ENCODE results near the gene TXLNA. TPM values are rescaled to one million over a fixed set of nuclear protein-coding genes. Genes with fewer than 3 reads are reported as not detected.
A peak's percentile ranks its signal among the peaks of the same experiment; 100 is the strongest.

The TXLNA gene
- total RNA-seq, 1 experiment from 2014 or later: 101 TPM

DNA sequence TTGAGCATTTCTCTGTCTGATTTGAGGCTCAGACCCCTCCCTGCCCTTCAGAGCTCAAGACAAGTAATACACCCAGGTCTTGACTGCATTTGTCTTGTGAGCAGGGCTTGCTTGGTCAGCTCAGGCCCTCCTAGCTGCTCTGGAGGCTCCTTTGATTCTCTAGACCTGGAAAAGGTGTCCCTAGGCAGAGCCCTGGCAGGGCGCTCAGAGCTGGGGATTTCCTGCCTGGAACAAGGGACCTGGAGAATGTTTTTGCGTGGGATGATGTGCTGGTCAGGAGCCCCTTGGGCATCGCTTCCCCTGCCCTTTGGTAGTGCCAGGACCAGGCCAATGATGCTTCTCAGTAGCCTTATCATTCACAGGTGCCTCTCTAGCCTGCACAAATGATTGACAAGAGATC lies 16.1 kb downstream of the TXLNA start:
- Histone ChIP-seq H3K9me3 (replicated peaks) (no peaks in the 10 kb centered on the region), H3K4me1 (replicated peaks) (peaks cover 7% of the 10 kb centered on the region), H3K36me3 (peaks cover 85% of the 10 kb centered on the region), H3K4me3 (no peak overlapping the region), H3K27me3 (replicated peaks) (no peaks in the 10 kb centered on the region), H3K27ac (no peak overlapping the region)
- no peak for DNase-seq (ENCODE audit: low read depth in 1 of 2, low spot score in 2 of 2)

GRCh38 chr1:32195972-32196823 lies 16.7 kb downstream of the TXLNA start:
- peaks cover 10% of the 10 kb centered on the region for H3K4me1 ChIP-seq (replicated peaks)
- no peak overlapping the region for H3K4me3 ChIP-seq
- H3K9me3 ChIP-seq (replicated peaks): no peaks in the 10 kb centered on the region
- H3K27me3 ChIP-seq (replicated peaks): no peaks in the 10 kb centered on the region
- no peak for DNase-seq (ENCODE audit: low read depth in 1 of 2, low spot score in 2 of 2)
- H3K27ac ChIP-seq: no peak overlapping the region
- peaks cover 79% of the 10 kb centered on the region for H3K36me3 ChIP-seq

DNA sequence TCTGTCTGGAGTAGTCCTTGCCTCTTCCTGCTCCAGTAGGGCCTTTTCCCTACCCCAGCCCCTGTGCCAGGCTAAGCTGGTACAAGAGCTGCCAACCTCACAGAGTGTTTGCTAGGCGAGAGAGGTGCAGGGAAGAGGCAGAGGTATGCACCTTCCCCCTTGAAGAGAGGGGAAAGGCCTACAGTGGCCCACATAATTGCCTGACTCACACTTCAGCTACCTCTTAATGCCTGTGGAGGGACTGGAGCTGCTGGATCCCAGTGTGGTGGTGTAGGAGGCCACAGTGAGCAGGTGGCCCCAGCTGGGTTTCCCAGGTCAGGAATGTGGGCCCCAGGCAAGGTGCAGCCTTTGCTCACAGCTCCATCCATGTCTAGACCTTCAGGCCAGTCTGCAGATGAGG lies 17.6 kb downstream of the TXLNA start:
- Histone ChIP-seq H3K4me1 (replicated peaks) (peaks cover 18% of the 10 kb centered on the region), H3K36me3 (peaks cover 70% of the 10 kb centered on the region), H3K9me3 (replicated peaks) (no peaks in the 10 kb centered on the region), H3K27ac (no peak overlapping the region), H3K27me3 (replicated peaks) (no peaks in the 10 kb centered on the region), H3K4me3 (no peak overlapping the region)
- no peak for DNase-seq (ENCODE audit: low read depth in 1 of 2, low spot score in 2 of 2)

- Histone ChIP-seq H3K27me3 (replicated peaks) (no peaks in the 10 kb centered on the region), H3K4me3 (no peak overlapping the region), H3K27ac (no peak overlapping the region), H3K9me3 (replicated peaks) (no peaks in the 10 kb centered on the region), H3K4me1 (replicated peaks) (peaks cover 18% of the 10 kb centered on the region), H3K36me3 (peaks cover 62% of the 10 kb centered on the region)
- DNase-seq (ENCODE audit: low read depth in 1 of 2, low spot score in 2 of 2): no peak
Measured at GRCh38 chr1:32197837-32198236, 18.4 kb downstream of the TXLNA start.

DNA sequence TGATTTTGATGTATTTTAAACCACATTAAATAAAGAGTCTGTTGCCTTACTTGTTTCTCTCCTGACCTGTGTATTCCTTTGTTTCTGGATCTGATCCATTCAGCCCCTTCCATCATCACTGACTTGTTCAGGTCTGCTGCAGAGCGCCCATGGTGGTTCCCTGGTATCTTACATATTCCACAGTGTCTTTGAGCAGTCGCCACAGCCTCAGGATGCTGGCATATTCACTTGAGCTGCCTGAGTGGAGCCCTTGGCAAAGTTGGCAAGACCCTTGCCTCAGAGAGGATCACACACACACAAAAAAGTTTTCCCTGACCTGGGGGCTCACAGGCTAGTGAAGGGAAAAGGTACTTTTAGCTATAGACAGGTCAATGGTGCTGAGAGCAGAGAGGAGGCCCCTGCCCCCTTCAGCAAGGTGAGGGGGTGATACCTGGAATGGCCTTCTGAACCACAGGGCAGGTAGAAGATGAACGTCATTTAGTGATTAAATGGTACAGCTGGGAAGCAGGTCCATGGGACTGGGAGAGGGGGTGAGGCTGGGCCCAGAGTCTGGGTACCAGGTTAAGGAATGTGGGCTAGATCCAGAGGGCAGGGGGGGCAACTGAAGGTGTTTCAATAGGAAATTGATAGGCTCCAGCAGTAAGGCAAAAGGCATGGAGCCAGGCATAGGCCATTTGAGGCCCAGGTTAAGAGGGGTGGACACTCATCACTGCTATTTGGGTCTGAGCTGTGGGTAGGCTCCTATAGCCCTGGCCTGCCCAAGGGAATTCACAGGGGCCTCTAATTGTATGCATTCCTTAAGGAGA lies 19.0 kb downstream of the TXLNA start:
- DNase-seq (ENCODE audit: low read depth in 1 of 2, low spot score in 2 of 2): no peak
- Histone ChIP-seq H3K9me3 (replicated peaks) (no peaks in the 10 kb centered on the region), H3K4me1 (replicated peaks) (peaks cover 18% of the 10 kb centered on the region), H3K4me3 (no peak overlapping the region), H3K36me3 (peaks cover 56% of the 10 kb centered on the region), H3K27me3 (replicated peaks) (no peaks in the 10 kb centered on the region), H3K27ac (no peak overlapping the region)

GRCh38 chr1:32199043-32199716 lies 19.7 kb downstream of the TXLNA start:
- Histone ChIP-seq H3K27ac (no peak overlapping the region), H3K27me3 (replicated peaks) (no peaks in the 10 kb centered on the region), H3K9me3 (replicated peaks) (no peaks in the 10 kb centered on the region), H3K4me1 (replicated peaks) (peaks cover 18% of the 10 kb centered on the region), H3K36me3 (peaks cover 49% of the 10 kb centered on the region), H3K4me3 (no peak overlapping the region)
- no peak for DNase-seq (ENCODE audit: low read depth in 1 of 2, low spot score in 2 of 2)

DNA sequence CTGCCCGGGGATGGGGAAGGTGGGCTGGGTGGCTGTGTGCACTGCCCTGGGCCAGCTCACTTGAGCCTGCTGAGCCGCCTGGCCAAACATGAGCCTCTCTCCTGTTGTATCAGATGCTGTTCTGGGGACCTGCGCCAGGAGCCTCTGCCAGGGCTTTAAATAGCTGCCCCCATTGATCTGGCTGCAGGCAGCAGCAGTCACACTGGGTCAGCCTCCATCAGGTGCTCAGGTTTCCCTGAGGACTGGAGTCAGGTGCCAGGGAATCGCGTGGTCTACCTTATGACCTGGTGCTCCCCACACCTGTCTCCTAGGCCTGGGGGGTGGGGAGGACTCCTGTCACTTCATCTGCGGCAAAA lies 20.2 kb downstream of the TXLNA start:
- DNase-seq (ENCODE audit: low read depth in 1 of 2, low spot score in 2 of 2): no peak
- Histone ChIP-seq H3K27me3 (replicated peaks) (no peaks in the 10 kb centered on the region), H3K4me1 (replicated peaks) (peaks cover 18% of the 10 kb centered on the region), H3K36me3 (peaks cover 44% of the 10 kb centered on the region), H3K27ac (no peak overlapping the region; the same call in 1 of the 2 replicates), H3K4me3 (peak overlapping the region; percentile 49; the same call in 1 of the 2 replicates), H3K9me3 (replicated peaks) (no peaks in the 10 kb centered on the region)

DNA sequence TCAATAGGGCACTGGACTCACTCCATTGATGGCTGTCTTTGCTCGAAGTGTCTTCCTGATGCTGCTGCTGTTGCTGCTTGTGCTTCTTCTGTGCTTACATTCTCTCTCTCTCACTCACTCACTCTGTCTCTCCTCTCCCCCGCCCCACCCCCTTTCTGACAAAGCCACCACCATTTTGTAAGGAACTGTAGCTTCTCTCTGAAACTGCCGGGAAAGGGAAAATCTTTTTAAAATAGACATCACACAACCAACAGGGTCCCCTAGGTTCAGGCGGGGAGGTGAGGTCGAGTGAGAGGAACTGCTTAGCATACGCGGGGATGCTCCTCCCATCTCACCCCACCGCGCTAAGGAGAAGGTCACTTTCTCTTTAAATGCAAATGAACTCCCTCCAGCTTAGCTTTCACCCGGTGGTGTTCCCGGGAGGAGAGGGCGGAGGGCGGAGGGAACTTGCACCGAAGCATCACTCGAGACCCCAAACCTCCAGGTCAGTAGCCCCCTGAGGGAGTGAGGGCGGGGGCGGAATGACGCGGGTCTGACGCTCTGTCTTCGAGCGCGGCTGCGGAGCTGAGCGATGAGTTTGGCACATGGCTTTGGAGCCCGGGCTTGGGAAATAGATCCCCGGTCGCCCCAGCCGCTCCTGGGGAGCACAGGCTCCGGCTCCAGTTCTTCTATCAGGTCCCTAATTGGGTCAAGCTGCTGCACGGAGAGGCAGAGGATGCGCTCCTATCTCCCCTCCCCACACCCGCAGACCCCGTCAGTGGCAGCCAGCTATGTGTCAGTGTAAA lies 20.9 kb downstream of the TXLNA start, which contains the start of gene CCDC28B:
Gene CCDC28B (plus strand): TSS at position 370 of the 785 bp plus-strand sequence. CDS start 1,341 bp downstream, outside the sequence.
- H3K4me1 ChIP-seq (replicated peaks): peaks cover 24% of the 10 kb centered on the region
- H3K36me3 ChIP-seq: peaks cover 36% of the 10 kb centered on the region
- peak; percentile 62 to 76 for DNase-seq (ENCODE audit: low read depth in 1 of 2, low spot score in 2 of 2)
- peak within 1 kb of the TSS; percentile 49 for H3K4me3 ChIP-seq
- H3K27ac ChIP-seq: peak within 1 kb of the TSS; percentile 29
- no peaks in the 10 kb centered on the region for H3K27me3 ChIP-seq (replicated peaks)
- H3K9me3 ChIP-seq (replicated peaks): no peaks in the 10 kb centered on the region

DNA sequence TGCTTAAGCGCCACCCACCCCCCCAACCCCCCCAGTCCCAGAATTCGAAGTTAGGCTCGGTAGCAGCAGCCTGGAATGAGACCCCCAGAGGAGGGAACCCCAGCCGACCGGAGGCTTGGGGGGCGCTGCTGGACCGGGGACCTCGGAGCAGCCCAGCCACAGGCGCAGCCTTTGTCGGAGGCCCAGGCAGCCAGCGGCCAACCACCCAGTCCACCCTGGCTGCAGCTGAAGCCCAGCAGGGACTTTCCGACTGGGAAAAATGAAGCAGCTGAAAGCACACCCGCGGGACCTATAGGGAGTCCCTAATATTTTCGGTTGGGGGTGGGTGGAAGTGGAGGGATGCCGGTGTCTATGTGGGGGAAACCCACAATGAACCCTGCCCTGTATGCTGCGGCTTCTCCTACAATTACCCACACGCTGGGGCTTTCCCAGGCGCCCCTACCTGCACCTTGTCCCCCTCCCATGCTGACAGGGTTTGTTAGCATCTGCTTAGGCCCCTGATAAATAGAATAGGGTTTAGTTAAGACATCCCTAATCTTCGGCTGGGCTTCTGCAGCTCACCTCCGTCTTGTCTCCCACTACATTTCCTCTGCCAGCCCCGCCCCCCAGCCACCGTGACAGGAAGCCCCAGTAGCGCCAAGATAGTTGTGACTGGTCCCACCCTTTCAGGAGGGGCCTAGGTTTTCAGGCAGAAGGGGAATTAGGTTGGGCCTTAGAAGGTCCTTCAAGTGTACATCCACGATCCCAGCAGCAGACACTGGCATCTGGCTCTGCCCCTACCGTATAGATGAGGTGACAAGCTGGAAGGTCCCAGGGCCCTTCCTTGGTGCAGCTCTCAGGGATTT lies 21.8 kb downstream of the TXLNA start:
- H3K27me3 ChIP-seq (replicated peaks): no peaks in the 10 kb centered on the region
- no peaks in the 10 kb centered on the region for H3K9me3 ChIP-seq (replicated peaks)
- peak; percentile 52 to 77 for DNase-seq (ENCODE audit: low read depth in 1 of 2, low spot score in 2 of 2)
- peaks cover 29% of the 10 kb centered on the region for H3K4me1 ChIP-seq (replicated peaks)
- peak overlapping the region; percentile 49 for H3K4me3 ChIP-seq
- peaks cover 30% of the 10 kb centered on the region for H3K36me3 ChIP-seq
- peak overlapping the region; percentile 29 for H3K27ac ChIP-seq

DNA sequence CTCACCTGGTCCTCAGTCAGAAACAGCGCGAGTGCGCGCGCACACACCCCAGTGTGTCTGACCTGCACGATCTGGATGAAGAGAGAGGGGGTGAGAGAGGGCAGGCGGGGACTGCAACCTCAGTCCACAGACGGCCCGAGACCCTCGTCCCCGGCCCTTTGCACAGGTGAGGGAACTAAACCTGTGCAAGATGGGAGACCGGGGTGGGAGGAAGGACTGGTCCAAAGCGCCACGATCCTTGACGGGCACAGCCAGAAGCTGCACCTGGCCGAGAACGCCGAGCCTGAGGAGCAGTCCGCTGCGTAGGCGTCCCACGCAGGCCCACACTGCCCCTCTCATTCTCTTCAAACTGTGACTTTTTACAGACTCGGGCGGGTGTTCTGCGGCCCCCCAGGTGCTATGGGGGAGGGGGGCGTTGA lies 25.5 kb downstream of the TXLNA start:
- Histone ChIP-seq H3K4me1 (replicated peaks) (peaks cover 28% of the 10 kb centered on the region), H3K9me3 (replicated peaks) (no peaks in the 10 kb centered on the region), H3K36me3 (peaks cover 20% of the 10 kb centered on the region), H3K27ac (peak overlapping the region; percentile 64), H3K27me3 (replicated peaks) (no peaks in the 10 kb centered on the region), H3K4me3 (peak overlapping the region; percentile 55)
- no peak for DNase-seq (ENCODE audit: low read depth in 1 of 2, low spot score in 2 of 2)

DNA sequence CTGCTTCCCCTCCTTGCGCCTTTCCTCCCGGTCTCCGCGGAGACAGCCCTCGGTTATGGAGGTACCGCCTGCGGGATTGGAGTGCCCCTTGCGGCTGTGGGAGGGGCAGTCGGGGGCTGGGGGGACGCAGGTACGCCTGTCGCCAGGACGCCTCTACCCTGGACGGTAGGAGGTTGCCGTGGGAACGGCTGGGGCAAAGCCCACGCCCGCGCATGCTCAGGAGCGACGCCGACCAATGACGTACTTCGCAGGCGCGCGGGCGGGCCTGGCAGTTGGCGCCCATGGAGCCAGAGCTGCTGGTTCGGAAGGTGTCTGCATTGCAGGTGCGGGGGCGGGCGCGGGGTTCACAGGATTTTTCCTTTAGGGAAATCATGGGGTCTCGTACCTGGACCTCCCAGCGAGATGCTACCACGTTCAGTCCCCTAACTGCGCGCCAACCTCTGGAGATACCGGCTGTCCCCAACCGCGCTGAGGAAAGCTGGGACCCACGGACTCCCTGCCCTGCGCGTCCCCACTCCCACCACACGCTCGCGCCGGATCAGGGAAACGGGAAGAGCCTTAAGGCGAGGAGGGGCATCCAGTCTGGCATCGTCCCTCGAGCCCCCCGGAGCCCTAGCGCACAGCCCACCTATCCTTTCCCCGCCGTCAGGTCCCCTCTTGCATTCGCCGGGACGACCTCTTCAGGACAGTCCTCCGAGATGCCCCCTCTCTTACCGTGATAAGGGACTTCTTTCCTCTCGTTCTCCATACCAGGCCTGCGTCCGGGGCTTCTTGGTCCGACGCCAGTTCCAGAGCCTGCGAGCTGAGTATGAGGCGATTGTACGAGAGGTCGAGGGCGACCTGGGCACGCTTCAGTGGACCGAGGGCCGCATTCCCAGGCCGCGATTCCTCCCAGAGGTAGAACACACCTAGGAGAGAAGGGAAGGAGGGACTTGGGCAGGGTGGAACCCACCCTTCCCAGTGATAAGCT lies 26.2 kb downstream of the TXLNA start, which contains the start of gene IQCC:
Gene IQCC (plus strand): TSS at position 271 of the 970 bp plus-strand sequence. CDS start 11 bp downstream, at position 282.
- Histone ChIP-seq H3K36me3 (peaks cover 20% of the 10 kb centered on the region), H3K27me3 (replicated peaks) (no peaks in the 10 kb centered on the region), H3K4me3 (peak within 1 kb of the TSS; percentile 55), H3K27ac (peak within 1 kb of the TSS; percentile 64), H3K9me3 (replicated peaks) (no peaks in the 10 kb centered on the region), H3K4me1 (replicated peaks) (peaks cover 26% of the 10 kb centered on the region)
- peak; percentile 71 to 85 for DNase-seq (ENCODE audit: low read depth in 1 of 2, low spot score in 2 of 2)

Measured in SJSA1 (cell line).